Activated T-helper 1 cell treated with Interleukin-2 at 50 U/mL for 16 hours (primary cell): ENCODE measurements around the gene RHOH.
A peak's percentile ranks its signal among the peaks of the same experiment; 100 is the strongest.
"Not testable (repeated sequence)": the region's sequence is repeated elsewhere in the genome, so short reads cannot be mapped to it uniquely, and the experiment has no call there.

Source experiments
- DNase-seq: peaks from one replicate; pipeline ENCODE4 v3.0.0-alpha.2; 2020; ENCODE audit warnings: low read depth

RHOH gene

DNA sequence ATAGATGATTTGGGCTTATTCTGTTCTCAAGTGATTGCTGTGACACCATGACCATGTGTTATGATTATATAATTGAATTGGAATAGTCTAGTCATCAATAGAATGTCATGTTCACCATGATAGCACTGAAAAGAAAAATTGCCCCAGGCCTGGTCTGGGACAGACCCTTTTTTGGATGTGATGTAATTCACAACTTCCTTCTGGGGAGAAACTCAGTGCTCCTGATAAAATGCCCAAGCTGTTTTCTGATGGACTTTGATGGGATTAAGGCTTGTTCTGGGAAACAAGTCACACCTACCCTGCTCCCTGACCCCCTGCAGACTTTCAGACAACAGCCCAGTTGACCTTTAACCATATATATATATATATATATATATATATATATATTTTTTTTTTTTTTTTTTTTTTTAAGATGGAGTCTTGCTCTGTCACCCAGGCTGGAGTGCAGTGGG is 65.3 kb downstream of the RHOH start:
- no peak for DNase-seq

DNA sequence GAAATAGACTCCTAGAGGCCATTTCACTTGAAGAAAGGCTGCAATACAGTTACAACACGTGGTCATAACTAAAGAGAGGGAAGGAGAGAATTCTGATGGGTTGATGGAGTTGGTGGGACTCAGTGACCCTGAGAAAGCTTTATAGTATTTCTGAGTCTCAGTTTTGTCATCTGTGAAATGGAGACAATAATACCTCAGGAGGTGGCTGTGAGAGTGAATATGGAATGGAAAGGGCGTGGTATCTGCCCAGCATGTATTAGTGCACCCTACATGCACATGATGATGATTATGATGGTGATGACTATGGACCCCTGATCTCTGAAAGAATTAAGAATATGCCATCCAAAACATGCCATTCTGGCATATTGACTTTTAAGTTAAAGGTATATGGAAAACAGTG is 66.0 kb downstream of the RHOH start:
- DNase-seq = no peak

DNA sequence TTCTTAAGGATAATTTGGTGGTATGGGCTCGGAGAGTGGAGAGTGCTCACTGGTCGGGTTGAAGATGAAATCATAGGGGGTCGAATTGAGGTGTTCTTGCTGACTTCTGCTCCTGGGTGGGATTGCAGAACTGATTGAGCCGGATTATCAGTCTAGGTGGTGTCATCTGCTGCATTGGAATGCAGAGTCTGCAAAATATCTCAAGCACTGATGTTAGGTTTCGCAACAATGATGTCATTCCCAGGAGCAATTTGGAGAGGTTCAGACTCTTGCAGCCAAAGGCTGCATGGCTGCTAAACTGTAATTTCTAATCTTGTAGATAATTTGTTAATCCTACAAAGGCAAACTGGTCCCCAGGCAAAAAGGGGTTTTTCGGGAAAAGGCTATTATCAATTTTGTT is 67.7 kb downstream of the RHOH start:
- DNase-seq = no peak

DNA sequence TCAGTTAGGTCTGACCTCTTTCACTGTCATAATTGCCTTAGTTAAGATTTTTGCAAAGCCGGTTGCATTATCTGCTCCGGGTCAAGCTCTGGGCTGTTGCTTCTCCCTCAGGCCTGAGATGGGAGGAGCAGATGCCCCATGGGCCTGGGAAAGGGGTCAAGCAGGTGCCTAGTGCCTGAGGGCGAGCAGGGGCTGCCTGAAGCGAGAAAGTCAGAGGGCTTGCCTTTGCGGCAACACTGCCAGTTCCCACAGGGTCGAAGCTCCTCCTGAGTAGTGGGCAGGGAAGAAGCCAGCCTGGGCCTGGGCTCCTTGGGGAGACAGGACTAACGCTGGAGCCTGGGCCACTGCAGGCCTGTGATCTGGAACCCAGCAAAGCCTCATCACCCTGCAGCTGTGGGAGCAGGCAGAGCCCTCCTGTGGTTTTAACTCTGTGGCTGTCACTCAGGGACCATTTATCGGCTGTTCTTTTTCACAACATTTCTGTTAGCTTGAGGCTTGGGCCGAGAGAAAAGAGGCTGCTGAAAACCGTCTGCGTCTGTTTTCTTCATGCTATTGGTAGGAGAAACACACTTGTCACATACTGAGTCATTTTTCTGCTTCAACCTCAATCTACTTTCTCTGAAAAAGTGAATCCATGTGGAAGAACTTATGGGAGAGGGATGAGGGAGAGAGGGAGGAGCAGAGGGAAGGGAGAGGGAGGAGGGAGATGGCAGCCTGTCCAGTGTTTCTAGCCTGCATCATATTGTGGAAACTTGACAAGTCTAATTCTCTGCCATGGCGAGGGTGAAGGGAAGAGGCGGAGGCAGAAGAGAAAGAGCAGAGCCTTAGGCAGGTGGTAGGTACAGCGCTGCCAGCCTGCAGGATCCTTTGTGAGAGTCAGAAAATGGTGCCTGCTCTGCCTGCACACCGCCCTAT is 68.4 kb downstream of the RHOH start:
- no peak for DNase-seq

DNA sequence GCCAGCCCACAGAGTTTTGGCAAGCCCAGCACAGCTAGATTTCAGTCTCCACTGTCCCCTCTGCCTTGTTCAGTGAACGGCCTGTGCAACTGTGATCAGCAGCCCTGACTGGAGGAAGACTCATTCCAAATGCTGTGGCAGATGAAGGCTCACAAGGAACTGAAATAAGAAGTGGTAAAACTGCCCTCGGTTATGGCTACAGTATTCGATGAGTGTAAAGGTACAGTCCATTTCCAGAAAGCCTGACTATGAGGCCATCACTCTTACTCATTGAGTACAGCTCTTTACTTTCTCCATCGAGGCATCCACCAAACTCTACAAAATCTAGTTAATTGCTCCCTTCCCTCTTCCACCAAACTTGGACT is 69.1 kb downstream of the RHOH start:
- no peak for DNase-seq

DNA sequence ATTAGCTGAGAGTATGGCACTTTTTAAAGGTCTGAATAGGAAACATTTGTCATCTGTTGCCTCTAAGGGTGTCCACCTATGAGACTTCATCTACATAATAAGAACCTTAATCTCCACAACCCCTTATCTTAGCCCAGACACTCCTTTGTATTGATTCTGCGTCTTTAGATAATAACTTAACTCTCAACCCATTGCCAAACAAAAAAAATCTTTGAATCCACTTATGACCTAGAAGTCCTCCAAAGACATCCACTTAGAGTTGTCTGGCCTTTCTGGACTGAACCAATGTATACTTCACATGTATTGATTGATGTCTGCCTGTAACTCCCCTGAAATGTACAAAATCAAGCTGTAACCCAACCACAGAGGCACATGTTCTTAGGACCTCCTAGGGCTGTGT is 72.3 kb downstream of the RHOH start:
- no peak for DNase-seq

DNA sequence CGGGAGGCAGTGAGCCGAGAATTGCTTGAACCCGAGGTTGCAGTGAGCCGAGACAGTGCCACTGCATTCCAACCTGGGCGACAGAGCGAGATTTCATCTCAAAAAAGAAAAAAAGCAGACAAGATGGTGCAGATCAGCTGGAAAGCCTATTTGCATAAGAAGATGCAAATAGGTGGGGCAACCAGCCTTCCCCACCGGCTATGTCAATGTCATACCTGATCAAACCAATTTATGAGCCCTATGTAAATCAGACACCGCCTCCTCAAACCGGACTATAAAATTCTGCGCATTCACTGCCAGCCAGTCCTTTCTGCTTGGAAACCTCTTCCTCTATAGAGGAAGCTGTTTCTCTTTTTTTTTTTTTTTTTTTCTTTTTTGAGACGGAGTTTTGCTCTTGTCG is 73.8 kb downstream of the RHOH start:
- DNase-seq = no peak

DNA sequence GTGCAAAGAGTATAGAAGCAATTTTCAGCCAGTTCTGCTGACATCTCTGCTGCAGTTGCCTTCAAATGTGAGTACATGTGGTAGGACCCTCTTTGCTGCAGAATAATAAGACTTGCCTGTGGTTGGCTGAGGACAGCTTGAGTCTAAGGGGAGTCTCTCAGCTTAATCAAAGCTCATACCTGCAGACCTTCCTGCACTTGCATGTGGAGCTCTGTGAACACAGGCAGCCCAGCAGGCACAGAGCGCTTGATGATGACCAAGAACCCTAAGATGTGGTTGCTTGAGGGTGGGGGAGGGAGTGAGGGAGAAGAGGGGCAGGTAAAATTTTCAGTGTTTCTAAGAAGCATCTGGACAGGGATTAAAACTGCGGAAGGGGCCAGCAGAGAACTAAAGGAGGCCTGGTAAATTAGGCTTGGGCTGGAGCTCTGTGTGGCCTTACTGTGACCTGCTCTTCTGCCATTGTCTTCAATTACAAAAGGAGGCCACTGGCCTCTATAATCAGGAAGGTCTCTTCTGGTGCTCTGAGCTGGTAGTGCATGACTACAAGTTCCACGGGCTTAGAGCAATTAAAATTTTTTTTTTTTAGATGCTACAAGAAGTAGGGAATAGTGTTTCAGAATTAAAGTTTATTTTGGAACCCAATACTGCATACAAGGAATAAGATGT is 78.4 kb downstream of the RHOH start:
- DNase-seq = no peak

DNA sequence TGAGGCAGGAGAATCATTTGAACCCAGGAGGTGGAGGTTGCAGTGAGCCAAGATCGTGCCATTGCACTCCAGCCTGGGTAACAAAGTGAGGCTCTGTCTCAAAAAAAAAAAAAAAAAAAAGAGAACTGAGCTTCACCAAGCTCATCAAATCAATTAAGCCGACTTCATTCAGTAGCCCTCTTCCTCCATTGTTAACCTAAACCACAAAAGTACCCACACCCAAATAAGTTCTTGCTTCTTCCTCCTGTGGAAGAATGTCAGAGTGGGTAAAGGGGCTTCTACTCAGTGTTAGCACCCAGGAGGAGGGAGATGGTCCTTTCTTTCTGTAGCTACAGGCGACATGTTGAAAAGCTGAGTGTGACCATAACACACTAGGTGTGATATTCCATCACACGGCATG is 79.7 kb downstream of the RHOH start:
- DNase-seq = no peak

DNA sequence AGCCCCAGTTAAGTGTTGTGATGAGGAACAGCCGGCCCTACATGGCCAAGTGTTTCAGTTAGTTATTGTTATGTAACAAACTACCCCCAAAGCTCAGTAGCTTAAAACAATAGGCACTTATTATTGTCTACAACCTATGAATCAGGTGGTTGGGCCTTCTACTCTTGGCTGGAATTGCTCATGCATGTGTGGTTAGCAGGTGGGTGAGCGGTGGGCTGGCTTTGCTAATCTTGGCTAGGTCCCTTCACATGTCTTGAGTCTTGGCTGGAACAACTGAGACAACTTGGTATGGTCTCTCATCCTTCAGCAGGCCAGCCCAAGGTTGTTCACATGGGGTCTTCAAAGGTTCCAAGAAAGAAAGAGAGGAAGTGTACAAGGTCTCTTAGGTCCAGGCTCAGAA is 83.8 kb downstream of the RHOH start:
- DNase-seq = no peak

DNA sequence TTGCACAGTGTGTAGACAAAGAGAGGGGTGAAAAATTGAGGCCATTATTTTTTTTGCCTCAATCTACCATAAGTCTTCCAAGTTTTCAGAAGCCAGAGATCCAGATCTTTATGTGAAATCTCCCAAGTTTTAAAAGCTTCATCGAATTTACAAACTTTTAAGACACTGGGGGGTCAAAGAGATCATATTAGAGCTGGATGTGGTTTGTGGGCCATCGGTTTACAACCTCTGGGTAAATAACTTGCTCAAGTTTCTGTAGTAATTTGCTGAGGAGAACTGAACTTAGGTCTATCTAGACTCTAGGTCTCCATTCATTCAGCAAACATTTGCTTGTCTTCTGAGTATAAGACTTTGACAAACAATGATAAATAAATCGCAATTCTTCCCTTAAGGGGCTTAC is 84.3 kb downstream of the RHOH start:
- no peak for DNase-seq

DNA sequence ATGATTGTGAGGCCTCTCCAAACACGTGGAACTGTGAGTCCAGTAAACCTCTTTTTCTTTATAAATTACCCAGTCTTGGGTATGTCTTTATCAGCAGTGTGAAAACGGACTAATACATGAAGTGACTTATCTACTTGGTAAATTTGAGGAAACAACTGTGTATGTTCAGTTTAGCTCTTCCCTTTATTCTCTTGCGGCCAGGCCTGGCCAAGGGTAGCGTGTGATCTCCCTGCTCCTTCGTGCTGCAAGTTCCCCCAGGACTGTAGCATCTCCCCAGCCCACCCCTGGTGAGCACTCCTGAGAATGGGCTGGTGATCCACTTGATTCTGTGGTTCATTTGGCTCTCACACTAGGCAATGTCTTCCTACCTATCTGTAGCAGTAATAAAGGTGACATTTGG is 85.1 kb downstream of the RHOH start:
- DNase-seq = no peak

DNA sequence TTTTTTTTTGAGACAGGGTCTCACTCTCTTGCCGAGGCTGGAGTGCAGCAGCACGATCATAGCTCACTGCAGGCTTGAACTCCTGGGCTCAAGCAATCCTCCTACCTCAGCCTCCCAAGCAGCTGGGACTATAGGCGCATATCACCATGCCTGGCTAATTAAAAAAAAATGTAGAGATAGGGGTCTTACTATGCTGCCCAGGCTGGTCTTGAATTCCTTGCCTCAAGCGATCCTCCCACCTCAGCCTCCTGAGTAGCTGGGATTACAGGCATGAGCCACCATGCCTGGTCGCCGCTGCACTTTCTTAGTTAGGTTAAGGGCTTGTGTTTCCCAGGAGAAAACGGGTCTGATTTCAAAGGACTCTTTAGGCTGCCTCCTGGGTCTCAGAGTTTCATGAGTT is 86.0 kb downstream of the RHOH start:
- DNase-seq = not testable (repeated sequence)

DNA sequence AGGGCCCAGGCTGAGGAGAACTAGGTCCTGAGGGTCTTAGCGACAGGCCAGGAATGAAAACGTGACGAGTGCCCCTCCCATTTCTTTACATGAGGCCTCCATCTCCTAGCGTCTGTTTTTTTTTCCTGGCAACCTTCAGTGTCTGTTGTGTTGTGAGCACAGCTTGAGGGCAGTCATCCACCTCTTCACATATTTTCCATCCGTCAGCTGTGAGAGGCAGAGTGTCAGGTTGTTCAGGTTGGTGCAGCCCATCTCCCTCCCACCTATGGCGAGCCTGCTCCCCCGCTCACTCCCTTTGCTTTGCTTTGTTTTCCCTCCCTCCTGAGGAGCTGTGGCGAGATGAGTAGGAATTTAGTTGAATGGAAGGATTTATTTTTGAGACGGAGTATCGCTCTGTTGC is 86.6 kb downstream of the RHOH start:
- DNase-seq = no peak

DNA sequence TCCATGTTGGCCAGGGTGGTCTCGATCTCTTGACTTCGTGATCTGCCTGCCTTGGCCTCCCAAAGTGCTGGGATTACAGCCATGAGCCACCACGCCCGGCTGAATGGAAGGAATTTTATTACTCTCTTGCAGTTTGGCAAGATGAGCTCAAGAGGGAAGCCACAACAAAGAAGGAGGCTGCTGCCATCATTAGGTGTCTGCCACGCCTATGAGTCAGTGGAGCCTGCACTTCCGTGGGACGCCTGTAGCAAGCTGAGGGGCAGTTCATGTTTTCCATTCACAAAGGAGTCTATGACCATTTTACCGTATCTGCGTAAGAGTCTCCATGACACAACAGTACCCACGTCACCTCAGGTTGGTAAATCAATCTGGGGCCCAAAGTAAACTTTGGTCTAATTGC is 87.1 kb downstream of the RHOH start:
- peak; percentile 68 for DNase-seq

DNA sequence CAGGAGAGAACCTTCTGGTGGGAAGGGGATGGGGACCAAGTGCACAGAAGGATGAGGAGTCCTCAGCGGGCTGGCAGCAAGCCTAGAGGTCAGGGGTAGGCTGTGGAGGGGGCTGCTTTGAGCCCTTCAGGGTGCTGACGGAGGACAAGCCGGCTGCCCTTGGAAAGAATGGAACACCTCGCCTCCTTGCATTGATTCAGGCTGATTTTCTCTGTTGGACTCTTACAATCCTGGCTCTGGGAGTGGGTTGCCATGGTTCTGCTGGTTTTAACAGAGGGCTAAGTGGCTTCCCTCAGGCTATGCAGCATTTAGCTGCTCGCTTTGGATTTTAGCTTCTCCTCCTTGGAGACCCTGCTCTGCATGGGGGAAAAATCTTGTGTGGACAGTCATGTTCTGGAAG is 88.9 kb downstream of the RHOH start:
- DNase-seq = no peak

DNA sequence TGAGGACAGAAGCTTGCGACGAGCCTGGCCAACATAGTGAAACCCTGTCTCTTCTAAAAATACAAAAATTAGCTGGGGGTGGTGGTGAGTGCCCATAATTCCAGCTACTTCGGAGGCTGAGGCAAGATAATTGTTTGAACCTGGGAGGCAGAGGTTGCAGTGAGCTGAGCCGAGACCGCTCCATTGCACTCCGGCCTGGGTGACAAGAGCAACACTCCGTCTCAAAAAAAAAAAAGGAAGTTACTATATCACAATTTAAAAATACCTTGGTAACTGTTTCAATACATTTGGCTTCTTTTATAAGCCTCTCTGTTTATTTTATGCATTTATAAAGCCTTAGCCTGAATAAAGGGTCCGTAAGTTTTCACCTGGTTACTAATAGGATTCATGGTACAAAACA is 91.7 kb downstream of the RHOH start:
- no peak for DNase-seq

DNA sequence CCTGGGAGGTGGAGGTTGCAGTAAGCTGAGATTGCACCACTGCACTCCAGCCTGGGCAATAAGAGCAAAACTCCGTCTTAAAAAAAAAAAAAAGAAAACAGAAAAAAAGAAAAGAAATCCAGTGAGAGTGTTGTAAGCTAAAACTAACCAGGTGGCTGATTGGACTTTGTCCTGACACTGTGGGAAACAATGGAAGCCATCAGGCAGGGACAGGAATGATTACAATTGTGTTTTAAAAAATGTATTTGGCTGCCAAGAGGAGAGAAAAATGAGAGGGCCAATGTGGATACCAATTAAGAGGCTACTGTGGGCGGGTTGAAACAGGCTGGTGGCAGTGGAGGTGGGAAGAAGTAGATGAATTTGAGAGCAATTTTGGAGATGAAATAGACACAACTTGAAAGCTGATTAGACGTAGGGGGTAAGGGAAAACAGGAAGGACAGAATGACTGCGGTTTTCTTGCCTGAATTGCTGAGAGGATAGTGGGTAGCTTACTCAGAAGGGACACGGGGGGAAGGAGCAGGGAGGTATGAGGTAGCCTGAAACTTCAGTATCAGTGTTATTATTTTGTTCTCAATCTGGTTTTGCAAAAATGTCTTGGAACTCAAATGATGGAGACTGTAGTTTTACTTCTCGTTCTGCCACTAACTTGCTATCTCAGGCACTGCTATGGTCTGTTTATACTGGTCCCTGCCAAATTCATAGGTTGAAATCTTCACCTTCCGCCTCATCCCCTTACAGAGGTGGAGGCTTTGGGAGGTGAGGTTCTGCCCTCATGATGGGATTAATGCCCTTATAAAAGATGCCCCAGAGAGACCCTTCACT is 92.7 kb downstream of the RHOH start:
- DNase-seq = no peak

DNA sequence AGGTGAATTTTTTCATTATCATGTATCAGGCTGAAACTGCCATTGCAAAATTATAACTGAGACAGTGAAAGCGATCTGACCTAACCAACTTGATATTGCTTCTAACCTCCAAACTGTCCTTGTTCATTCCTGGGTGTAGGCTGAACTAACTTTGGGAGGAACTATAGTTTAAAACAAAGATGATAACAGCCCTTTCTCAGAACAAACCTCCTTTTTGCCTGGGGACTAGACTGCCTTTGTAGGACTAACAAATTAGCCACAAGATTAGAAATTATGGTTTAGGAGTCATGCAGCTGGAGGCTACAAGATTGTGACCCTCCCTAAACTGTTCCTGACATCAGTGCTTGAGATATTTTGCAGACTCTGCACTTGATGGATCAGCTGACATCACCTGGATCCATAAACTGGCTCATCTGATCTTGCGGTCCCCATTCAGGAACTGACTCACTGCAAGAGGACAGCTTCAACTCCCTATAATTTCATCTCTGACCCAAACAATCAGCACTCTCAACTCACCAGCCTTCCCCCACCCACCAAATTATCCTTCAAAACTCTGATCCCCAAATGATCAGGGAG is 93.9 kb downstream of the RHOH start:
- DNase-seq = not testable (repeated sequence)

DNA sequence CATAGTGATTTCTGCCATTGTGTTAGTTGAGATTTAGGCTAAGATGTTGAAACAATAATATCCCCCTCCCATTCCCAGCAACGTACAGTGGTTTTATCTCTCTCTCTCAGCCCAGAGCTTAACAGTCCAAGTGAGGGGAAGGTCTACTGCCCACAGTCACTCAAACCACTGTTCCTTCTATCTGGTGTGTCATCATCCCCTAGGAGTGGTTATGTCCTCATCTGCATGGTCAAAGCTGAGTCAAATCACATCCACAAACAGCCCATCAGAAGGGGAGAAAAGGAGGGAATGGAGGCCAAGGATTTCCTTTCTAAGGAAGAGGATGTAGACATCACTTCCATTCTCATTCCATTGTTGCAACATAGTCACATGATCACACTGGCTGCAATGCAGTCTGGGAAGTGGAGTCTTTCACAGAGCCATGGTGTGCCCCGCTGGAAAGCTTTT is 95.5 kb downstream of the RHOH start:
- no peak for DNase-seq

DNA sequence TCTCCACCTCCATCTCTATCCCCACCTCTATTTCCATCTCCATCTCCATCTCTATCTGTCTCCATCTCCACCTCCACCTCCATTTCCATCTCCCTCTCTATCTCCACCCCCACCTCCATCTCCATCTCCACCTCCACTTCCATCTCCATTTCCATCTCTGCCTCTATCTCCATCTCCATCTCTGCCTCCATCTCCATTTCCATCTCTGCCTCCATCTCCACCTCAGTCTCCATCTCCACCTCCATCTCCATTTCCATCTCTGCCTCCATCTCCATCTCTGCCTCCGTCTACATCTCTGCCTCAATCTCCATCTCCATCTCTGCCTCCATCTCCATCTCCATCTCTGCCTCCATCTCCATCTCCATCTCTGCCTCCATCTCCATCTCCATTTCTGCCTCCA is 97.5 kb downstream of the RHOH start:
- no peak for DNase-seq

DNA sequence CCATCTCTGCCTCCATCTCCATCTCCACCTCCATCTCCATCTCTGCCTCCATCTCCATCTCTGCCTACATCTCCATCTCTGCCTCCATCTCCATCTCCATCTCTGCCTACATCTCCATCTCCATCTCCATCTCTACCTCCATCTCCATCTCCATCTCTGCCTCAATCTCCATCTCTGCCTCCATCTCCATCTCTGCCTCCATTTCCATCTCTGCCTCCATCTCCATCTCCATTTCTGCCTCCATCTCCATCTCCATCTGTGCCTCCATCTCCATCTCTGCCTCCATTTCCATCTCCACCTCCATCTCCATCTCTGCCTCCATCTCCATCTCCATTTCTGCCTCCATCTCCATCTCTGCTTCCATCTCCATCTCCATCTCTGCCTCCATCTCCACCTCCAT is 98.2 kb downstream of the RHOH start:
- not testable (repeated sequence) for DNase-seq
